Central memory CD4-positive, alpha-beta T cell (primary cell): ENCODE data around the gene EXOC2.

Source experiments
- DNase-seq: peaks from one replicate; pipeline ENCODE4 v3.0.0; 2022
- total RNA-seq, 3 experiments: gene quantifications; one replicate each; lab custom pipeline; 2026; lab: John Stamatoyannopoulos, UW

Gene EXOC2, protein sequence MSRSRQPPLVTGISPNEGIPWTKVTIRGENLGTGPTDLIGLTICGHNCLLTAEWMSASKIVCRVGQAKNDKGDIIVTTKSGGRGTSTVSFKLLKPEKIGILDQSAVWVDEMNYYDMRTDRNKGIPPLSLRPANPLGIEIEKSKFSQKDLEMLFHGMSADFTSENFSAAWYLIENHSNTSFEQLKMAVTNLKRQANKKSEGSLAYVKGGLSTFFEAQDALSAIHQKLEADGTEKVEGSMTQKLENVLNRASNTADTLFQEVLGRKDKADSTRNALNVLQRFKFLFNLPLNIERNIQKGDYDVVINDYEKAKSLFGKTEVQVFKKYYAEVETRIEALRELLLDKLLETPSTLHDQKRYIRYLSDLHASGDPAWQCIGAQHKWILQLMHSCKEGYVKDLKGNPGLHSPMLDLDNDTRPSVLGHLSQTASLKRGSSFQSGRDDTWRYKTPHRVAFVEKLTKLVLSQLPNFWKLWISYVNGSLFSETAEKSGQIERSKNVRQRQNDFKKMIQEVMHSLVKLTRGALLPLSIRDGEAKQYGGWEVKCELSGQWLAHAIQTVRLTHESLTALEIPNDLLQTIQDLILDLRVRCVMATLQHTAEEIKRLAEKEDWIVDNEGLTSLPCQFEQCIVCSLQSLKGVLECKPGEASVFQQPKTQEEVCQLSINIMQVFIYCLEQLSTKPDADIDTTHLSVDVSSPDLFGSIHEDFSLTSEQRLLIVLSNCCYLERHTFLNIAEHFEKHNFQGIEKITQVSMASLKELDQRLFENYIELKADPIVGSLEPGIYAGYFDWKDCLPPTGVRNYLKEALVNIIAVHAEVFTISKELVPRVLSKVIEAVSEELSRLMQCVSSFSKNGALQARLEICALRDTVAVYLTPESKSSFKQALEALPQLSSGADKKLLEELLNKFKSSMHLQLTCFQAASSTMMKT
- total RNA-seq = 88.4 to 142 (median 132) reads per million in 3 experiments

DNA sequence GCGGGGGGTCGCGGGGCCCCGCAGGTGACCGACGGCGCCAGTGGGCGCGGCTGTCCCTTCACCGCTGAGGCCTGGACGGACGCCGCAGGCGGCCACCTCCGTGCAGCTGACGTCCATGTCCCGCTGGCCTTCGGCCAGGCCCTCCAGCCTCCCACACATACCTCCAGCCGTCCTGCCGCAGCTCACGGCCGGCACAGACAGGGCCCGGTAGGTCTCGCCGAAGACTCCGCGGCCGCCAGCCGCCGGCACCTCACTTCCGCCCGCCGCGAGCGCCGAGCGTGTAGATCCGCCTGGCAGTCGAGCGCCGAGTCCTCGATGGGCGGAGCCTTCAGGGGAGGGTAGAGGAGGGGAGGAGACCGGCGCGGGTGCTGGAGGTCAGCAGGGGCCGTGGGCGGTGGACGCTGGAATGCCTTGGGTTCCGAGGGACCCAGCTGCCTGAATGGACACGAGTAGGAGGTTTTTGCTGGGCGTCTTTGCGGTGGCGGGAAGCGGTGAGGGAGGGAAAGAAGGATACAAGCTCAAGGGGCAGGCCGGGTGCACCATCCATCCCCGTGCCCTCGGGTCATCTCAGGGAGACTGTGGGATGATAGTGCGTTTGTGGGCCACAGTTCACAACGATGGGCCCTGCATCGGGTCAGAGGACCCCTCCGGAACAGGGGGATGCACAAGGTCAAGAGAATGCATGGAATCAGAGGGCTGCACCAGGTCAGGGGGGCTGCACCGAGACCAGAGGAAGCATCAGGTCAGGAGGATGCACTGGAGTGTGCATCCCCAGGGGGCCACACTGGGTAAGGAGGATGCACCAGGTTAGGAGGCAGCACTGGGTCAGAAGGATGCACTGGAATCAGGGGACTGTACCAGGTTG is at the start of gene EXOC2:
EXOC2 (minus strand) TSS at position 282 of the 865 bp plus-strand sequence. CDS start 55,321 bp downstream, outside the sequence.
- DNase-seq = peak; percentile 80

GRCh38 chr6:741410-742339 is 48.7 kb upstream of the EXOC2 start:
- DNase-seq = no peak

GRCh38 chr6:736657-737446 is 43.9 kb upstream of the EXOC2 start:
- DNase-seq = no peak

- DNase-seq = no peak
Observed at GRCh38 chr6:733431-734219, 40.7 kb upstream of the EXOC2 start.

GRCh38 chr6:731924-732323 is 39.0 kb upstream of the EXOC2 start:
- no peak for DNase-seq

DNA sequence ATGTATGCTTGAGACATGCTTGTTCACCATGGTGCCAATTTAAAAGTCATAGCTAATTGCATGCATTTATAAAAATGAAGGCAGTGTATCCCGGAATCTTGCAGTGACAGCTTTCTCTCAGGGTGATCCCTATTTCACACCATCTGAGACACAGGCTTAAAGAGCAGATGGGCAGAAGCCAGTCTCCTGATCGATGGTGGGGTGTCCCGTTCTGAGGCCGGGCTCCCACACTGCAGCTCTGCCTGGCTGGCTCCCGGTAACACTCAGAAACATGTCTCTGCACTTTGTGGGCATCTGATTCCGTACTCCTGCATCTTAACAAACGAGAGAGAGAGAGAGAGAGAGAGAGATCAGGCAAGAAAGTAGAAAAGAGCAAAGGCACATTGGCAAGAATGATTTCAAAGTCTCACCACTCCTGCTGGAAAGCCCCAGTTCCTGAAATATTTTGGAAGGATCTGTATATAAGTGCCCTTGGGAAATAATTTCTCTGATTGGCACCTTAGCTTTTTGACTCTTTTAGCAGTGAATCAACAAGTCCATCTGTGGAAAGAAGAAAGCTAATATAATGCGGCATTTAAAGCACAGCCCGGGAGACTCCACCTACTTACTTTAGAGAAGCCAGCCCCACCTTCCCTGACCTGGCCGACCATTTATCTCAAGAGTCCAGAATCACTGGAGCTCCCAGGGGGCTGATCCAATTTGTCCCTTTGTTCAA is 36.8 kb upstream of the EXOC2 start:
- DNase-seq = no peak

DNA sequence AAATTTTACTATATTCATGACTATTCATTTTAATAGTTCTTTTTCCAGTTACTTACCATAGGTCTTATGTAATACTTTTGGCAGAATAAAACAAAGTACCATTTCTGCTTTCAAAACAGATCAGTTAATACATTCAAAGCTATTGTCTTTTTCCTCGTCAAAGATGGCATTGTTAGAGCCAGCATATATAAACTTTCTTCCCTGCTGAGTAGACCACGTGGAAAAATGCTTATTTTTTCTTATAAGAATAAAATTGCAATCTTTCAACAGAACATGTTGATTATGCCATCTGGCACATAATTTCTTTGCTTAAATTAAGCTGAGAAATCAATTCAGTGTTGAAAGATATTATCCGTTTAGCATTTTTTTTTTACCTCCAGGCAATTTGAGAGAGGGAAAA is 34.9 kb upstream of the EXOC2 start:
- no peak for DNase-seq

DNA sequence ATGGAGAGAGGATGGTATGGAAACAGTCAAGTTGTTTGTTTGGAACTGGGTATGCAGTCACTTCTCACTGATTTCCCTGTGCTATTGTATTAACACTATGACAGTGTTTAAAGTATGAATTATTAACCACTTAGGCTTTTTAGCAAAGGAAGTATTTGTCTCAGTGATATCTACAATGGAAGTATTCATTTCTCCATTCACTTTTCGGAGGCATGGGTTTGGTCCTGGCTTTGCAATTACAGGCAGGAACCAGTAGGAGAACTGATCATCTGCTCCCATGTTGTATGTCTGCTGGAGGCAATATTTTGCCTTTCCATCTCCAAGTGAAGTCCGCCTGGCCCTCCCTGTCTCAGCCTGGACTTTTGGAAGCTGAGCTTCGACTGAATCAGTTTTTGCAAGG is 30.6 kb upstream of the EXOC2 start:
- DNase-seq = no peak

DNA sequence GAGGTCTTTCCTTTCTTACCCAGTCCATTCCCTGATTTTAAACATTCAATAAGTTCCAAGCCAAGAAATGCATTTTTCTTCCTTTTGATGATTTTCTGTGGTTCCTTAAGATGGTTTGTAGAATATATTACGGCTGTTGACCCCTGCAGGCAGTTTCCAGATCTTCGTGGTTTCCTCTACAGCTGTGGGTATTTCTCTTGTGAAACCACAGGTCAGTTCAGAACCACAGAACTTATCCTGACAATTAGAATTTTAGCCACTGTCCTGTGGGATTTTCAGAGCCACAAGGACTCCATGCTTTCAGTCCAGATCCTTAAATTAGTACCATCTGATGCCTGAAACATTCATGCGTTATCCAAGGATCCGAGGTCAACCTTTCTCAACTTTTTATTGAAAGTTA is 29.7 kb upstream of the EXOC2 start:
- DNase-seq = no peak

DNA sequence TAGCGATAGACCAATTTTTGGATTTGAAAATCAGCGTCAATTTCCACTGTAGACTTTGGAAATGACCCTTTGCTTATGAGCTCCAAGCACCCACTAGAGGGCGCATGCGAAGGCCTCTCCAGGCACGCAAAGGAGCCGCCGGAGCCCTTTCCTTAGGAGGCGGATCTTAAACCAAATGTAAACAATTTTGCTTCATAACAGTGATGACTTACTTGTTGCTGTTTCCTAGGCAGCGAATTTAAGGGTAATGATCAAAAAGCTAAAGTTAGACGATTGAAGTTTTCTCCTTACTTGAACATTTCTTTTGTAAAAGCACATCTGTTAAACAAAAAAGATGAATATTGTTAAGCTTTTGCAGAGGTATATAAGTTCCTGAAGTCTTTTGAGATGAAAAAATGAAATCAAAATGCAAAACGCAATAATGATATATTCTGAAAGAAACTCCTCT is 29.2 kb upstream of the EXOC2 start:
- DNase-seq = peak; percentile 53

DNA sequence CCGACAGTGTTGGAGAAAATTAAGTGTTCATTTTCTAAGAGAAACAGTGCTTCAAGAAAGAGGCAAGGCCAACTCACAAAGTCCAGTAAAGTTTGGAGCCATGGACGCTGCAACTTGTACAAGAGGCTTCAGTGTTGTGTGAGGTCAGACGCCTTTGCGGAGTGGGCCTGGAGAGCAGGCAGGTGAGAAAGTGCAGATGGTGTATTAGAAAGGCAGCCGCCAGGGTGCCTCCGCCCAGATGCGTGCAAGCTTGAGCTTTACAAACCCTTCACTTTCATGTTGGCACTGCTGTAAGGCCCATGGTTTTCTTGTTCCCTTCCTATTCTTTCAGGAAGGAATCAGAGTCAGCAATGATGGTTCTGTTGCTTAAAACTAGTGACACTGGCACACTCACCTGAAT is 25.4 kb upstream of the EXOC2 start:
- DNase-seq = no peak

DNA sequence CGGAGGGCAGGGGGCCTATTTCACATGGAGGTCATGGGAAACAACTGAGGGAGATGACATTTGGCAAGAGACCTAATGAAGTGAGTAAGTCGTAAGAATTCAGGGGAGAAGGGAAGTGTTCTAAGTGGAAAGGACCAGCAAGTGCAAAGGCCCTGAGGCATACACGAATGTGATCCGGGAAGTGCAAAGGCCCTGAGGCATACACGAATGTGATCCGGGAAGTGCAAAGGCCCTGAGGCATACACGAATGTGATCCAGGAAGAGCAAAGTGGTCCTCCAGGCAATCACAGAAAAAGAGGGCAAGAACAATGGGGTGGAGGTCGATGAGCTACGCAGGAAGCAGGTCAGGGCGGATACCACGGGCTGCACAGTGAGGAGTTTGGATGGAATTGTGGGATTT is 24.2 kb upstream of the EXOC2 start:
- no peak for DNase-seq

DNA sequence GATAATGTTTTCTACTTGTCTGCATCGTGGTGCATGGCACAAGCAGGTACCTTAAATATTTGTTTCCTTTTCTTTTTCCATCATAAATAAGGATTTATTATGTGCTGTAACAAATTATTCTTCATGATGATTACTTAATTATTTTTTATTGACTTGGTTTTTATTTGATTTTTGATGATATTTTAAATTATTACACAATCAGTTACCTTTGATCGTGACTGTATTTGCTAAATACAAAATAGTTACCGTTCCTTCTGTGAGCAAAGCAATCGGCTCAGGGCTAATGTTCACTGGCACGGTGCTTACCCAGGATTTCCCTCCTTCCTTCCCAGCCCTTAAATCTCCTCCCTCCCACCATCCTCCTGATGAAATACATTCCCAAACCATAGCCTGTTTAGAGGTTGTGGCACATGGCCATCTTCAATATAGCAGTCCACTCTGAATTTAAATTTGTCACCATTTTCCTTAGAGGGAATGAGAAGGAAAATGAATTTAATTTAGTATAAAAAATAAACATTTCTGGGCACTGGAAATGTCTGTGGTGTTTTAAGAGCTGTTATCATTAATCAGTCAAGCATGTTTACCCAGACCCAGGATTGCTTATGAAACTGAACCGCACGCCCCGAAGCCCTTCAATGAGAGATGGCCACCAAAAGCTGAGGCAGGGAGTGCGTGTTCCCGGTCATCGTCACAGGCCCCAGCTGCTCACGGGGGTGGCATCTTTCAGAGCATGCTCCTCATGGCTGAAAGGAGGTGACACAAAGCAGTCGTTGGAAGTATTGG is 23.0 kb upstream of the EXOC2 start:
- no peak for DNase-seq

DNA sequence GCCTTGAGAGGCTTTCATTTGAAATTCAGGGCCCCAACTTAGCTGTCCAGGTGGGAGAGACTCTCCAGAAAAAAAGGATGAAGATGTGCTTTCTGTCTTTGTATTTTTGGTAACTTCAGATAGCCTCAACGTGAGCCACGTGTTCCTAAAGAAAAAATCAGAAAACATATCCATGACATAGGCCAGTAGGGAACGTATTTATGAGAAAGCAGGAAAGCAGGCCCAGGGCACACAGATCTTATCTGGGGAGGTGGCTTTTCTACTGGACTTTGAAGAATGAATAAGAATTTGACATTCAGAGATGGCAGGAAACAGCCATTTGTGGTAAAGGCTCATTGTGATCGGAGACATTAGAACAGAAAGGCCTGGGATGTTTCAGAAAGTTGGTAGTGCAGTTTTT is 21.2 kb upstream of the EXOC2 start:
- DNase-seq = no peak

DNA sequence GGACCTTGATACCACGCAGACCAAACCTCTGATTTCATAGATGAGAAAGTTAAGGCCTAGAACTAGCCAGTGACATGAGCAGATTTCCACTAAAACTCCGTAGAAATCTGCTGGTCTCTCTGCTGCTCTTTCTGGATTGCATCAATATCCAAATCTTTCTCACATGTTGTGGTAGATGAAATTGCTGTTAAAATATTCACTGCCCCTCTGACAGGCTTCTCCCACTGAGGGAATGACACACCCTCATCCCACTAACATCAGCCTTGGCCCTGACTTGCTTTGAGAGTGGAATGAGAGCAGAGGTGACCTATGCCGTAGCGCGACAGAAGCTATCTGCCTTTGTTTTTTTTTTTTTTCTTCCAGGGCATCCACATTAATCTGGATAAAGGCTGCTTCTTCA is 20.4 kb upstream of the EXOC2 start:
- DNase-seq = no peak

- DNase-seq = no peak
Observed at GRCh38 chr6:712805-713204, 19.9 kb upstream of the EXOC2 start.

- no peak for DNase-seq
Observed at GRCh38 chr6:711925-712324, 19.0 kb upstream of the EXOC2 start.
